H7 (cell line): Measurements from ENCODE around the gene FERD3L. TPM values are rescaled to one million over a fixed set of nuclear protein-coding genes. Genes with fewer than 3 reads are reported as not detected.

Experiments
- DNase-seq: peaks from one replicate; pipeline ENCODE4 v3.0.0; 2012
- H3K27me3 ChIP-seq: 2 replicates; pipeline ENCODE4 v1.6.0; 2011; ENCODE audit warnings: mild to moderate bottlenecking, low read length; ENCODE audit not compliant: control insufficient read depth, insufficient read depth
- H3K36me3 ChIP-seq: replicated peaks from 2 replicates; pipeline ENCODE4 v1.5.1; 2011; ENCODE audit warnings: low read length; ENCODE audit not compliant: control insufficient read depth, insufficient read depth
- H3K4me3 ChIP-seq: 2 replicates; pipeline ENCODE4 v1.5.1; 2011; ENCODE audit warnings: low read depth, mild to moderate bottlenecking, control low read depth, low read length, moderate library complexity; ENCODE audit not compliant: insufficient read depth
- total RNA-seq: library from RNA; depleted of rRNA; stranded (reverse); fragments of >200 nt; shearing (Covaris generic); gene quantifications from 2 replicates; pipeline ENCODE4 v1.2.3, GENCODE V29; 2014; rRNA removed

The FERD3L gene
- total RNA-seq, 1 experiment from 2014 or later, result not detected

DNA sequence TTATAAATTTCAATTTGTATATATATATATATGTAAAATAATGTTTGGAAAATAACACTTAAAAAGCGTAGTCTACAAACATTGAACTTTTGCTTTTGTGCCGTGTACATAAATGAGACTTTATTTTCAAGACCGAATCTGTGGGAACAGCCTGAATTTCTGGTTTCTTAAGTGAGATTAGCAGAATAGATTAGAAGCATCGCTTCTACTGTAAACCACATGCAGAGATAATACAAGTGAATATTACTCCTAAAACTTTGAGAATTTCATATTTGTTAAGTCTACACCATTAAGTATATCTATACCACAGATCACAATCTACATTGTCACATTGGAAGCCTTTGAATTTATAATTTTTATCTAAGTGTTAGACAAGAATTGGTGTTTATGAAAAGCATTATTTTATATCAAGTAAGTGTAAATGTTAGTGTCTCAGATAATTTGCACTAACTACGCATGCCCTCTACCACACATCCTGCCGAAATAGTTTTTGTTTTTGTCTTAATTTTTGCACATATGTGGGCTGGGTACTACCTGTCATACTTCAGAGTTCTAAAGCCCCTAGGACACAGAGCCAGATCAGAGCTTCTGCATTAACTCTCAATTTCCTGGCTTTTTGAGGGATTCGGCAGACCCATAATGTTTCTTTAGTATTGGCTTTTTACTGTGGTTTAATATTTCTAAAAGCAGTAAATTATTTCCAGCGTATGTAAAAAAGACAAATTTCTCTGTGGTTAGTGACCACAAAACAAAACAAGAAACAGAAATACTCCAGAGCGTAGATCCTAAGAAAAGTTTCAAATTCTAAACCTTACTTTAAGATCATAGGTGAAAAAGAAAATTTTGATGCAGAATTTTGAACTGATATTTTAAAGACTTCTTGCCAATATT lies 47.8 kb downstream of the FERD3L start:
- Histone ChIP-seq H3K36me3 (no peaks in the 10 kb centered on the region), H3K27me3 (peaks cover 3% of the 10 kb centered on the region; the same call in 1 of the 2 replicates), H3K4me3 (no peak overlapping the region)
- no peak for DNase-seq

DNA sequence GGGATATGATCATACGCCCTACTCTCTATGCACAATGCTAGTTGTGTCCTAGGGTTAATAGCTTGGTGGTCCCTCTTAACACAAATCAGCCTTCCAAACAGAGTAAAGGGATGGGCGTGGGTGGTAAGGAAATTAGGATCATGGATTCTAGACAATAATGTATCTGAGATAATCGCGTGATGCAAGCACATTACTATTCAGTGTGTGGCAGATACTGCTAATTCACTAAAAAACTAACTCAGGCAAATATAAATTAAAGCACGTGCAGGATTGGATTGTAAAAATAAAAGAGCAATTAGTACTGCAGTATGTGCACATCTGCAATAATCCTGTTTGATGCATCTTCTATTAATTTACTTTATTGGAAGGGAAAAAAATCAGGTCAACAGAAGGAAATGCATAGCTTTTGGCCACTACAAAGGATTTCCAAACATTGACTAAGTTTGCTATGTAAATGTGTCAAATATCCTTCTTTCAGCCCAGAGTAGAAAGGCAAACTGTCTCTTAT lies 49.8 kb downstream of the FERD3L start:
- Histone ChIP-seq H3K27me3 (no peaks in the 10 kb centered on the region), H3K4me3 (no peak overlapping the region), H3K36me3 (no peaks in the 10 kb centered on the region)
- no peak for DNase-seq

Other genes starting within 250 kb of the FERD3L start
- gene TWIST1, start 27.8 kb downstream of the FERD3L start, total RNA-seq, result 0.18 and 2.3 TPM in 2 replicates